ENCODE results near the gene PCDH9. TPM values are rescaled to one million over a fixed set of nuclear protein-coding genes. Genes with fewer than 3 reads are reported as not detected.

Gene PCDH9
- total and polyA plus RNA-seq, 8 donors = 2.0 to 11.6 (median 3.1) TPM

- intact Hi-C loops (cut with DNase I) = no loop called here
- Histone ChIP-seq H3K27ac (no peak overlapping the region), H3K4me3 (no peak overlapping the region), H3K36me3 (no peaks in the 10 kb centered on the region), H3K9me3 (no peaks in the 10 kb centered on the region), H3K4me1 (no peaks in the 10 kb centered on the region), H3K27me3 (no peaks in the 10 kb centered on the region)
- DNase-seq = no peak
- TF ChIP-seq, protein P1, sequence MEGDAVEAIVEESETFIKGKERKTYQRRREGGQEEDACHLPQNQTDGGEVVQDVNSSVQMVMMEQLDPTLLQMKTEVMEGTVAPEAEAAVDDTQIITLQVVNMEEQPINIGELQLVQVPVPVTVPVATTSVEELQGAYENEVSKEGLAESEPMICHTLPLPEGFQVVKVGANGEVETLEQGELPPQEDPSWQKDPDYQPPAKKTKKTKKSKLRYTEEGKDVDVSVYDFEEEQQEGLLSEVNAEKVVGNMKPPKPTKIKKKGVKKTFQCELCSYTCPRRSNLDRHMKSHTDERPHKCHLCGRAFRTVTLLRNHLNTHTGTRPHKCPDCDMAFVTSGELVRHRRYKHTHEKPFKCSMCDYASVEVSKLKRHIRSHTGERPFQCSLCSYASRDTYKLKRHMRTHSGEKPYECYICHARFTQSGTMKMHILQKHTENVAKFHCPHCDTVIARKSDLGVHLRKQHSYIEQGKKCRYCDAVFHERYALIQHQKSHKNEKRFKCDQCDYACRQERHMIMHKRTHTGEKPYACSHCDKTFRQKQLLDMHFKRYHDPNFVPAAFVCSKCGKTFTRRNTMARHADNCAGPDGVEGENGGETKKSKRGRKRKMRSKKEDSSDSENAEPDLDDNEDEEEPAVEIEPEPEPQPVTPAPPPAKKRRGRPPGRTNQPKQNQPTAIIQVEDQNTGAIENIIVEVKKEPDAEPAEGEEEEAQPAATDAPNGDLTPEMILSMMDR (IDR thresholded peaks at IDR 0.05) = no peak
- no peak for ATAC-seq
Observed at GRCh38 chr13:67175836-67176459, 54.2 kb downstream of the PCDH9 start.

- TF ChIP-seq, protein P1 (IDR thresholded peaks at IDR 0.05) = no peak
- no peaks in the 10 kb centered on the region for H3K9me3 ChIP-seq
- no peaks in the 10 kb centered on the region for H3K27me3 ChIP-seq
- no peaks in the 10 kb centered on the region for H3K4me1 ChIP-seq
- no peak for ATAC-seq
- intact Hi-C loops (cut with DNase I) = no loop called here
- H3K4me3 ChIP-seq = no peak overlapping the region
- no peaks in the 10 kb centered on the region for H3K36me3 ChIP-seq
- H3K27ac ChIP-seq = no peak overlapping the region
- DNase-seq = no peak
Observed at GRCh38 chr13:67168384-67168783, 61.8 kb downstream of the PCDH9 start.

- TF ChIP-seq, protein P1 (IDR thresholded peaks at IDR 0.05) = no peak
- Histone ChIP-seq H3K4me3 (no peak overlapping the region), H3K36me3 (no peaks in the 10 kb centered on the region), H3K4me1 (no peaks in the 10 kb centered on the region), H3K27me3 (no peaks in the 10 kb centered on the region), H3K27ac (no peak overlapping the region), H3K9me3 (no peaks in the 10 kb centered on the region)
- intact Hi-C loops (cut with DNase I) = no loop called here
- no peak for ATAC-seq
- DNase-seq = no peak
Observed at GRCh38 chr13:67167420-67167819, 62.7 kb downstream of the PCDH9 start.

GRCh38 chr13:67161176-67161575 is 69.0 kb downstream of the PCDH9 start:
- ATAC-seq (no peak), DNase-seq (no peak)
- TF ChIP-seq, protein P1 (IDR thresholded peaks at IDR 0.05) = no peak
- no peak overlapping the region for H3K27ac ChIP-seq
- H3K27me3 ChIP-seq = no peaks in the 10 kb centered on the region
- intact Hi-C loops (cut with DNase I) = no loop called here
- H3K36me3 ChIP-seq = no peaks in the 10 kb centered on the region
- no peak overlapping the region for H3K4me3 ChIP-seq
- no peaks in the 10 kb centered on the region for H3K9me3 ChIP-seq
- H3K4me1 ChIP-seq = no peaks in the 10 kb centered on the region

- no peaks in the 10 kb centered on the region for H3K27me3 ChIP-seq
- no peaks in the 10 kb centered on the region for H3K9me3 ChIP-seq
- intact Hi-C loops (cut with DNase I) = no loop called here
- no peak overlapping the region for H3K4me3 ChIP-seq
- H3K27ac ChIP-seq = no peak overlapping the region
- no peaks in the 10 kb centered on the region for H3K4me1 ChIP-seq
- no peaks in the 10 kb centered on the region for H3K36me3 ChIP-seq
- ATAC-seq = no peak
- TF ChIP-seq, protein P1 (IDR thresholded peaks at IDR 0.05) = no peak
- no peak for DNase-seq
Observed at GRCh38 chr13:67158903-67159302, 71.2 kb downstream of the PCDH9 start.

All from left lung (tissue), 10 donors.